Measurements from ENCODE around the gene KNOP1.
"Not testable (repeated sequence)": the region's sequence is repeated elsewhere in the genome, so short reads cannot be mapped to it uniquely, and the experiment has no call there.

KNOP1 gene

GRCh38 chr16:19687279-19687678 is 30.7 kb downstream of the KNOP1 start:
- in situ Hi-C loops (cut with MboI; ENCODE audit: low sequenced_read_pairs) = no loop called here

- in situ Hi-C loops (cut with MboI; ENCODE audit: low sequenced_read_pairs) = no loop called here
Measured at GRCh38 chr16:19685176-19685575, 32.9 kb downstream of the KNOP1 start.

- in situ Hi-C loops (cut with MboI; ENCODE audit: low sequenced_read_pairs) = no loop called here
Measured at GRCh38 chr16:19683453-19684236, 34.4 kb downstream of the KNOP1 start.

GRCh38 chr16:19681637-19682036 is 36.4 kb downstream of the KNOP1 start:
- in situ Hi-C loops (cut with MboI; ENCODE audit: low sequenced_read_pairs) = no loop called here

DNA sequence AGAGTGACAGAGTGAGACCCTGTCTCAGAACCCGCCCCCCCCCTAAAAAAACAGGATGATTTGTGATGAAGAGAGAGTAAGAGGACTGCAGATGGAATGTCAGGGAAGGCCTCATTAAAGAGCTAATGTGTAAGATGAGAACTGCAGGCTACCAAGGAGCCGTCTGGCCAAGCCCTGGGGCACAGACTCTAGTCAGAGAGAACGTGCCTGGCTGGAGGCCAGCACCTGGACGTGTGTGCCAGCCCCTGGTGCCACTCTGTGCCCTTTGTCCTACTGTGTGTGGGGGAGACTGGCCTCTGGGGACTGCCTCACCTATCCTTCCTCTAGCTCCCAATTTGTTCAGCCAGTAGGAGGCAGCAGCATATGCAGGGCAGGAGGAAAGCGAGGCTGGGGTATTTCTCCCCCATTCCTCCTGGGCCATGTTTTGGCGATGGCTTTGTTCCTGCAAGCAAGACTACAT is 37.1 kb downstream of the KNOP1 start:
- in situ Hi-C loops (cut with MboI; ENCODE audit: low sequenced_read_pairs) = no loop called here

DNA sequence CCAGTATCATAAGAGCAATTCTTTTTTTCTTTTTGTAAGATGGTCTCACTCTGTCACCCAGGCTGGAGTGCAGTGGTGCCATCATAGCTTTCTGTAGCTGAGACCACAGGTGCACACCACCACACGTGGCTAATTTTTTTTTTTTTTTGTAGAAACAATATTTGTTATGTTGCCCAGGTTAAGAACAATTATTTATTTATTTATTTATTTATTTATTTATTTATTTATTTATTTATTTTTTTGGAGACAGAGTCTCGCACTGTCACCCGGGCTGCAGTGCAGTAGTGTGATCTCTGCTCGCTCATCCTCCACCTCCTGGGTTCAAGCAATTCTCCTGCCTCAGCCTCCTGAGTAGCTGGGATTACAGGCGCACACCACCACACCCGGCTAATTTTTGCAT is 38.7 kb downstream of the KNOP1 start:
- in situ Hi-C loops (cut with MboI; ENCODE audit: low sequenced_read_pairs) = not testable (repeated sequence)

DNA sequence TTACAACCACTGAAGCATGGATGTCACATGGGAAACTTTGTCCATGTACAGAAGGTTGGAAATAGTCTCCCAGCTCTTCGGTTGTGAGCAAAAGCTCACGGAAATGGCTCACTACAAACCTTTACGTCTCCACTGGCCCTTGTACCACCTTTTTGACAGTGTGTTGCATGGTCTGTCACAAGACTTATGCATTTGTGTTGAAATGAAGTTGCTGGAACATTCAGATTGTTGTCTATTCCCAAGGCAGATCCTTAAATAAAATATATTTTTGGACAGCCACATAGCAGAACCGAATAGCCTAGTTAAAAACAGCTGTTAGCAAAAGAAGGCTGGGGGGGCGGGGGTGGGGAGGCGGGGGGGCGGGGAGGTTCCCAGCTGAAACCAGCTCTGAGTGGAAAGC is 39.2 kb downstream of the KNOP1 start:
- in situ Hi-C loops (cut with MboI; ENCODE audit: low sequenced_read_pairs) = no loop called here

DNA sequence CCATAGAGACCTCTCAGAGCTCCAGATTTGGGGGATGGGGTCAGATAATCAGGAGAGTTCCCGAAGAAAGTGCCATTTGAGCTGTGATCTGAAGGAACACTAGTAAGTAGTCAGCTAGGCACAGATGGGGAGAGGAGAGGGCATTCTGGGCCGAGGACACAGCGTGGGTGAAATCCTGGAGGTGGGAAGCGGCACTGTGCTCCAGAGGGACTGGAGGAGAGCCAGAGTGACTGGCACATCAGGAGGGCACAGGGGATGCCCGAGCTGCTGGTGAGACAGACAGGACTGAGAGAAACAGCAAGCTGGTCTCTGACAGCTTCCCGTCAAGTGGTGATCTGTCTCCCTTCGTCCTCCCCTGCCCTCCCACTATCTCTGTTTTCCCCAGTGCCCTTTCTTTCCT is 40.6 kb downstream of the KNOP1 start:
- in situ Hi-C loops (cut with MboI; ENCODE audit: low sequenced_read_pairs) = no loop called here

GRCh38 chr16:19674485-19674884 is 43.5 kb downstream of the KNOP1 start:
- in situ Hi-C loops (cut with MboI; ENCODE audit: low sequenced_read_pairs) = no loop called here

DNA sequence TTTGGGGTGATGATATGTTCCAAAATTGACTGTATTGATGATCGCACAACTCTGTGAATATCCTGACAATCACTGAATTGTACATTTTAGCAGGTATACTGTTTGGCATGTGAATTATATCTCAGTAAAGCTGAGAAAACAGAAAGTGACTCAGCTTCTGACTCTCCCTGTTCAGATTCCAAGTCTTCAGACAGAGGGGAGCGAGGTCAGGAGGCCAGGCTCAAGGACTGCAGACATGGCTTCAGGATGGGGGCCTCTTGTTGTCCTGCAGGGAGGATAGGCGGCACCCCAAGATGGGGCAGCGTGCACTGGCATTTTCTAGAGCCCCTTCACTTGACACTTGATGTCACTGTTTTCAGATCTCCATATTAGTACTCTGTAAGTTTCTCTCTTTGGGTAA is 45.6 kb downstream of the KNOP1 start:
- in situ Hi-C loops (cut with MboI; ENCODE audit: low sequenced_read_pairs) = no loop called here

- in situ Hi-C loops (cut with MboI; ENCODE audit: low sequenced_read_pairs) = no loop called here
Measured at GRCh38 chr16:19666477-19666876, 51.5 kb downstream of the KNOP1 start.

- in situ Hi-C loops (cut with MboI; ENCODE audit: low sequenced_read_pairs) = not testable (repeated sequence)
Measured at GRCh38 chr16:19665313-19665712, 52.7 kb downstream of the KNOP1 start.

DNA sequence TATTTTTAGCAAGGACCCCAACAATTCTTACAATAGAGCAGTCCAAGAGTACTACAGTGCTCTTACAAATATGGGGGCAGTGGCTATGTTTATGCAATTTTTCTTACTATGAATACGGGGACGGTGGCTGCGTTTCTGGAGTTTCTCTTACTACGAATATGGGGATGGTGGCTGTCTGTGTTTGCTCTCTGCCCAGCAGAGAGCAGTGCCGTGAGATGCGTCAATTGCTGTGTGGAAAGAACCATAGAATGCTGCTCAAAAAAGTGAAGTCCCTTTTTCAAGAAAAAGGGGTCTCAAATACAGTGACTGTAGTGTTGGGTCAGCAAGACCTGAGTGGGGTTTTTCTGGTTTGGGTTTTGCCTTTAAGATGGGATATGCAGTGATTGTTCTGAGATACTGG is 53.9 kb downstream of the KNOP1 start:
- in situ Hi-C loops (cut with MboI; ENCODE audit: low sequenced_read_pairs) = no loop called here

DNA sequence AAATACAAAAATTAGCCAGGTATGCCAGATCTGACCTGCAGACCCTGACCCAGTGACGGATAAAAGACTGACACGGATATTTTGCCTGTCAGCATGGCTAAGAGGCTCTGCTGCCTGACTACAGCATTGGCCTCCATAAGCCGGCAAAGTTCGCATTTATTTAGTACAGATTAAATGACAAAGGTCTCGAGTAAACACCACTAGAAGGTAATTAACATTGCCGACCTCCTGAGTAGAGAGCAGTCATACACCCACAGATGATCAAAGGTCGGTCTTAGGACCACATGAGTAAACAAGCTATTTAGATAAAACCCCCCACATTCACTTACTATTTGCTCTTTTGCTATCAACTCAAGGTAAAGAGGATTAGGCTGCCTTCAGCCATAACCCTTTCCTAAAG is 55.7 kb downstream of the KNOP1 start:
- in situ Hi-C loops (cut with MboI; ENCODE audit: low sequenced_read_pairs) = no loop called here

GRCh38 chr16:19660432-19660831 is 57.6 kb downstream of the KNOP1 start:
- in situ Hi-C loops (cut with MboI; ENCODE audit: low sequenced_read_pairs) = no loop called here

DNA sequence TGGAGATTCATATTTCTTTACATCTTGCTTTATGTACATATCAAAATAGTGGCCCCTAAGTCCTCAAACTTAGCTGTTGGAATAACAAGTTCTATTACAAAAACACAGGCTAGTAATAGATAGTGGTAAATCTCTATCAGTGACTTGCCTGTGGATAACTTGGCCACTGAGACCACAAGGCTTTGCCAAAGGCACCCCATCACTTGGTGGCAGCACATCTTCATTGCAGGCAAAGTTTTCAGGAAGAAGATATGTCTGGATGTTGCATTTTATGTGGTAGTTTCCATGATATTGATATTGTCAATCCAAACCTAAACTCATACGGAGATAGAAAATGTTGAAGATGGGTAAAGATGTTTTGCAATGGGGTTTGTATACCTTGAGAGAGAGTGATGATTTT is 58.5 kb downstream of the KNOP1 start:
- in situ Hi-C loops (cut with MboI; ENCODE audit: low sequenced_read_pairs) = no loop called here

GRCh38 chr16:19657831-19658230 is 60.2 kb downstream of the KNOP1 start:
- in situ Hi-C loops (cut with MboI; ENCODE audit: low sequenced_read_pairs) = no loop called here

DNA sequence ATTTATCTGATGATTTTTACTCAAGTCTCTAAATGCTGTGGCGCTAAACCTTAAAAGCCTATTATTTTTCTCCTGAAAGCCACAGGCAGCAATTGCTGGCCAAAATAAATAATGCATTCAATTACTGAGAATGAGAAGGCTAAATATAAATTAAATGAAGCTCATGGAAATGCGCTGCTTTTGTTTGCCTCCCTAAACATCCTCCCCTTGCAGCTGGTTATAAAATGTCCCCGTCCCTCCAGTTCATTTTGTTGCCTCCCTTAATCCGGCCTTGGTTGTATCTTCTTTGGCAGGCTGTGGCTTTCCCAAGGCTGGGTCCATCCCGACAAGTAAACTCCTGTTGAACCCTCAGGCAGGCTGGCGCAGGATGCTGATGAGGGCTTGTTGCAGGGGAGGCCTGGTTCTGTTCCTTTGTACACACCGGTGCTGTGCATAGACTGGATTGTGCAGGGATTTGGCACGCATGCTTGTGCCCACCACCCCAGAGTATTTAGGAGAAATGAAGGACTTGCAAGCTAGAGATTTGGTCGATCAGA is 62.7 kb downstream of the KNOP1 start:
- in situ Hi-C loops (cut with MboI; ENCODE audit: low sequenced_read_pairs) = no loop called here

- in situ Hi-C loops (cut with MboI; ENCODE audit: low sequenced_read_pairs) = no loop called here
Measured at GRCh38 chr16:19654147-19654546, 63.9 kb downstream of the KNOP1 start.
